Myocyte (in vitro differentiated cells): Measurements from ENCODE around the gene PPP2R5D. TPM values are rescaled to one million over a fixed set of nuclear protein-coding genes. Genes with fewer than 3 reads are reported as not detected.
A peak's percentile ranks its signal among the peaks of the same experiment; 100 is the strongest.
"Not testable (repeated sequence)": the region's sequence is repeated elsewhere in the genome, so short reads cannot be mapped to it uniquely, and the experiment has no call there.

Experiments used
- DNase-seq: peaks from one replicate; pipeline ENCODE4 v3.0.0-alpha.2; 2012; ENCODE audit warnings: low read depth
- polyA plus RNA-seq: library from polyadenylated mRNA; unstranded; fragments of >200 nt; gene quantifications from one replicate; pipeline ENCODE4 v1.2.1, GENCODE V29; 2012; ENCODE audit warnings: missing spikeins
- total RNA-seq: library from RNA; depleted of rRNA; stranded (reverse); fragments of >200 nt; gene quantifications from 2 replicates; pipeline ENCODE4 v1.2.3, GENCODE V29; 2014

The PPP2R5D gene
- 50.5 and 52.1 TPM in 2 replicates for total RNA-seq
- 48.6 TPM for polyA plus RNA-seq

GRCh38 chr6:42984001-42984923 lies at the start of gene PPP2R5D:
PPP2R5D (plus strand) TSS chr6:42984570; CDS start chr6:42984678, 108 bp downstream.
- peak; percentile 100 for DNase-seq

DNA sequence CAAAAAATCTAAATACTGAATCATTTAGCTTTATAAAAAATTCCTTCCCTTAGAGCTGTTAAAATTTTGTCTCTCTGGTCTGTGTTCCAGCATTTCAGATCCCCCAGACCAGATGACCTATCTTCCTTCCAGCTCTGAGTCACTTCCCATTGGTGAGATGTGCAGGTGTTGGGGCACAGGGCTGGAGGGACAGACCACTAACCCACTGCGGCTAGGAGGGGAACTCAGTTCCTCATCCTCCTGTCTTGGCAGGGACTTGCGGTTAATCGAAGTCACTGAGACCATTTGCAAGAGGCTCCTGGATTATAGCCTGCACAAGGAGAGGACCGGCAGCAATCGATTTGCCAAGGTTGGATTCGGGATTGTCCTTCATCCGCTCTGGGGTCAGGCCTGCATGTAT lies 49.0 kb upstream of the PPP2R5D start:
- no peak for DNase-seq

DNA sequence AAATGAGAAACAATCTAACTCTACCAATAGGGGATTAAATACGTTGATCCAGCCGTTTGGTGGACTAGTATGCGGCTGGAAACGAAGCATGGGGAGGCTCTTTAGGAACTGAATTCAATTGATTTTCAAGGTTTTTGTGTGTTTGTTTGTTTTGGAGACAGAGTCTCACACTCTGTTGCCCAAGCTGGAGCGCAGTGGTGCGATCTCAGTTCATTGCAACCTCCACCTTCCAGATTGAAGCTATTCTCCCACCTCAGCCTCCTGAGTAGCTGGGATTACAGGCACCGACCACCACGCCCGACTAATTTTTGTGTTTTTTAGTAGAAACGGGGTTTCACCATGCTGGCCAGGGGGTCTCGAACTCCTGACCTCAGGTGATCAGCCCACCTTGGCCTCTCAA lies 48.0 kb upstream of the PPP2R5D start:
- no peak for DNase-seq

DNA sequence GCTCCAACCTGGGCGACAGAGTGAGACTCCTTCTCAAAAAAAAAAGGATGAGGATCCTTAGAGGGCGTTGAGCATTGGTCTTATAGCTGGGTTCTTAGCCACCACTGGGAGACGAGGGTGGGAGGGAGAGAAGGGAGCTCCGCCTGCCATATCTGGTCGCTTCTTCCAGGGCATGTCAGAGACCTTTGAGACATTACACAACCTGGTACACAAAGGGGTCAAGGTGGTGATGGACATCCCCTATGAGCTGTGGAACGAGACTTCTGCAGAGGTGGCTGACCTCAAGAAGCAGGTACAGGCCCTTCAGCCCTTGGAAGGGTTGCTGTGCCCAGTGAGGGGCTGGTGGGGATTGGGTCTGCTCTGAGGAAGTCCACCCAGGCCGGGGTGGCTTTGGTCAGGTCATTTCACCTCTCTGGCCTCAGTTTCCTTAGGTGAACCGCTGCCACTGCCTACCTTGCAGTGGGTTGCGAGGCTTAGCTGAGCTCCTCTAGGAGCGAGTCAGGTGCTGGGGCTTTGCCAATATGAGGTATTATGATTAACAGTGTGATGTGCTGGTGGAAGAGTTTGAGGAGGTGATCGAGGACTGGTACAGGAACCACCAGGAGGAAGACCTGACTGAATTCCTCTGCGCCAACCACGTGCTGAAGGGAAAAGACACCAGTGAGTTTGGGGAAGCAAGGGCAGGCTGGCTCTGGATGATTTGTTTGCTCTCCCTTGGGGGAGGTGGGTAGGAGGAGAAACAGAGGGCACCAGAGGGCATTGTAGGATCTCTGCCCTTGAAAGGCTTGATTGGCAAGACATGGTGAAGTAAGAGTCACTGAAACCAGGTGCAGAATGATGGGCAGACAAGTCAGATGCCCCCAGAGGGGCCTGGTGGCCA lies 46.6 kb upstream of the PPP2R5D start:
- DNase-seq: no peak

DNA sequence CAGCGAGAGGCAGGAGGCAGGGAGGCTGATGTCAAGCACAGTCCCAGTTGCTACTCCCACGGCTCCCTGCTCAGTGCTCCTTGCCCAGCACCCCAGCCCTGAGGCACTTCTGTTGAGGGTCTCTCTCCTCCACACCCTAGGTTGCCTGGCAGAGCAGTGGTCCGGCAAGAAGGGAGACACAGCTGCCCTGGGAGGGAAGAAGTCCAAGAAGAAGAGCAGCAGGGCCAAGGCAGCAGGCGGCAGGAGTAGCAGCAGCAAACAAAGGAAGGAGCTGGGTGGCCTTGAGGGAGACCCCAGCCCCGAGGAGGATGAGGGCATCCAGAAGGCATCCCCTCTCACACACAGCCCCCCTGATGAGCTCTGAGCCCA lies 46.0 kb upstream of the PPP2R5D start:
- DNase-seq: no peak

GRCh38 chr6:42938987-42939809 lies 45.2 kb upstream of the PPP2R5D start:
- DNase-seq: no peak

GRCh38 chr6:42939810-42940167 lies 44.6 kb upstream of the PPP2R5D start:
- no peak for DNase-seq

- no peak for DNase-seq
Observed at GRCh38 chr6:42940493-42941045, 43.8 kb upstream of the PPP2R5D start.

DNA sequence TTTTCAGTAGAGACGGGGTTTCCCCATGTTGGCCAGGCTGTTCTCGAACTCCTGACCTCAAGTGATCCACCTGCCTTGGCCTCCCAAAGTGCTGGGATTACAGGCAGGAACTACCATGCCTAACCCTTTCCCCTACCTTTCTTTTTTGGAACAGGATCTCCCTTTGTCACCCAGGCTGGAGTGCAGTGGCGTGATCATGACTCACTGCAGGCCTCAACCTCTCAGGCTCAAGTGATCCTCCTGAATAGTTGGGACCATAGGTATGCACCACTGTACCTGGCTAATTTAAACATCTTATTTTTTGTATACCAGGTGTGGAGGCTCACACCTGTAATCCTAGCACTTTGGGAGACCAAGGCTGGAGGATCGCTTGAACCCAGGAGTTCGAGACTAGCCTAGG lies 43.0 kb upstream of the PPP2R5D start:
- DNase-seq: not testable (repeated sequence)

DNA sequence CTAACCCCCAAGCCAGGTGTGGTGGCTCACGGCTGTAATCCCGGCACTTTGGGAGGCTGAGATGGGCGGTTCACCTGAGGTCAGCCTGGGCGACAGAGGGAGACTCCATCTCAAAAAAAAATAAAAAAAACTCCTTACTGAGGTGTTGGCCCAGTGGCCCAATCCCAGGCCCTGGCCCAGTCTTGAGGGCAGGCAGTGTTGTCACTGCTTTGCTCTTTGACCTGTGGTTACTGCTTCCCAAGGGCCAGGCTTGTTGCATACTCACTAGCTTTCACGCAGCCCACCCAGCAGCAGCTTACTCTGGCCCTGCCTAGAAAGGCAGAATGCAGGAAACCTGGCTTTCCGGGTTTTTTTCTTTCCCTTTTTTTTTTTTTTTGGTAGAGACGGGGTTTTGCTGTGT lies 41.9 kb upstream of the PPP2R5D start:
- DNase-seq: no peak

- DNase-seq: no peak
Observed at GRCh38 chr6:42947950-42948349, 36.4 kb upstream of the PPP2R5D start.

DNA sequence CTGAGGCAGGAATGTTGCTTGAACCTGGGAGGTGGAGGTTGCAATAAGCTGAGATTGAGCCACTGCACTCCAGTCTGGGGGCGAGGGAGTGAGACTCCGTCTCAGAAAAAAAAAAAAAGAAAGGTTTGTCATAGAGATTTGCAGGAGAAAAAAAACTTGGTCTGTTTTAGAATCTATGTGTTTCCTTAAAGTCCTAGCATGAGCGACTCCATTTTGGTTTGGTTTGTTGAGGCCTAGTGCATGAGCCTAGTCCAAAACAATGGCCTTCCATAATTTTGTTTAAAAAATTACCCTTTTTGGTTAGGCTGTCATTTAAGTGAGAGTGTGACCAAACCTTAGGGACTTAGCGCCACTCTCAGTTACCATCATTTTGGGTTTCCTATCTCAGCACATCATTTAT lies 32.0 kb upstream of the PPP2R5D start:
- DNase-seq: no peak

DNA sequence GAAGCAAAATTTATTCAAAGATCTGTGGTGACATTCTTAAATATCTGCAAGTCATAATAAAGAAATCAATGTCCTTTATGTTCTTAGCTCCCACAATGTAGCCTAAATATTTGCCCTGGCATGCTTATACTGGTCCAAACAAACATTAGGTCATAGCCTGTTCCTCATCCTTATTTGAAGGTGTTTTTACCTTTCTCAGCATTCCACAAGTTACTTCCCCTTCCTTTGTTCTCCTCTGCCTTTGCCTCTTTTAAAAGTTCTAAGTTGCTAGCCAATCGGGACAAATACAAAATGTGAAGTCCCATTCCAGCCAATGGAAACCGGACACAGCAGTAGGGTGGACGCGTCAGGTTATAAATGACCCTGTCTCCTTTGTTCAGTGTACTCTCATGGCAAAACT lies 30.0 kb upstream of the PPP2R5D start:
- DNase-seq: not testable (repeated sequence)

DNA sequence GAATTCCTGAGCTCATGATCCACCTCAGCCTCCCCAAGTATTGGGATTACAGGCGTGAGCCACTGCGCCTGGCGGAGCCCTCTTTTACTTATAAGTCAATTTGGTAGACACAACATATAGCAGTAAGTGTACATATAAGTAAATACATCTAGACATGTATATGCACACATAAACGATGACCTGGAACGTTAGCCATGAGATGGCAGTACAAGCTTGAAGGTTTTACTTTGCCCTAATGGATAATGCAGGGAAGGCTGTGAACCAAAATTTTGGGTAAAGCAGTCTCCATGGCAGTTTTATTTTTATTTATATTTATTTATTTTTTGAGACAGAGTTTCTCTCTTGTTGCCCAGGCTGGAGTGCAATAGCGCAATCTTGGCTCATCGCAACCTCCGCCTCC lies 26.2 kb upstream of the PPP2R5D start:
- no peak for DNase-seq

GRCh38 chr6:42959917-42960242 lies 24.5 kb upstream of the PPP2R5D start:
- no peak for DNase-seq

- DNase-seq: peak; percentile 13
Observed at GRCh38 chr6:42960243-42961019, 23.9 kb upstream of the PPP2R5D start, which contains the start of gene GNMT. GNMT (plus strand) TSS chr6:42960754; CDS start chr6:42960768, 14 bp downstream.

DNA sequence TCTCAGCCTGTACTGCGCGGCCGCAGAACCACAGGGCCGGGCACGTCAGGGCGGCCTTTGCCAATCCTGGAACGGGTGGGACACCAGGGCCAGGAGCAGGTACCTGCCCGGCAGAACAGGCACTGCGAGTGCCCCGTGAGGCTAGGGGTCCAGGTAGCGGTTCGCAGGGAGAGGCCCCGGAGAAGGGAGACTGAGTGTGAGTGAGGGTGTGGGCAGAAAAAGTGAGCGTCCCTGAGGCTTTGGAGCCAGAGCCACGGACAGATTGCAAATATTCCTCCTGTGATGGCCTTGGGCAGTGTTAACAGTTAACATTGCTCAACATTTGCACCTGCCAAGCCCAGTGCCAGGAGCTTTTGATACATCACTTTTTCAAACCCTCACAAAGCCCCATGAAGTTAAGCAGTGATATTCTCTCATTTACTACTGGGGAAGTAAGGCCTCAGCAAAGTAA lies 23.3 kb upstream of the PPP2R5D start:
- no peak for DNase-seq

DNA sequence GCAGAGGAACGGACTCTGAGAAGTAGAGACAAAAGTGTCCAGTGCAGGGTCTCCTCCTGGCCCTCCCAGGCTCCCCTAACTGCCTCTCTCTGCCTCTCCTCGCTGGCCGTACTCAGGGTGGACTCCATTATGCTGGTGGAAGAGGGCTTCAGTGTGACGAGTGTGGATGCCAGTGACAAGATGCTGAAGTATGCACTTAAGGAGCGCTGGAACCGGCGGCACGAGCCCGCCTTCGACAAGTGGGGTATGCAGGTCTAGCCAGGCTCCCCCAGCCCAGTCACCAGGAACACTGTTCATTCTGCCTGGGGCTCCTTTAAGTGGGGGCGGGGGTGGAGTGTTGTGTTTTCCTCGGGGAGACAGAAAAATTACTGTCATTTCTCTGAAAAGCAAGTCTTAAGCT lies 22.3 kb upstream of the PPP2R5D start:
- DNase-seq: no peak

DNA sequence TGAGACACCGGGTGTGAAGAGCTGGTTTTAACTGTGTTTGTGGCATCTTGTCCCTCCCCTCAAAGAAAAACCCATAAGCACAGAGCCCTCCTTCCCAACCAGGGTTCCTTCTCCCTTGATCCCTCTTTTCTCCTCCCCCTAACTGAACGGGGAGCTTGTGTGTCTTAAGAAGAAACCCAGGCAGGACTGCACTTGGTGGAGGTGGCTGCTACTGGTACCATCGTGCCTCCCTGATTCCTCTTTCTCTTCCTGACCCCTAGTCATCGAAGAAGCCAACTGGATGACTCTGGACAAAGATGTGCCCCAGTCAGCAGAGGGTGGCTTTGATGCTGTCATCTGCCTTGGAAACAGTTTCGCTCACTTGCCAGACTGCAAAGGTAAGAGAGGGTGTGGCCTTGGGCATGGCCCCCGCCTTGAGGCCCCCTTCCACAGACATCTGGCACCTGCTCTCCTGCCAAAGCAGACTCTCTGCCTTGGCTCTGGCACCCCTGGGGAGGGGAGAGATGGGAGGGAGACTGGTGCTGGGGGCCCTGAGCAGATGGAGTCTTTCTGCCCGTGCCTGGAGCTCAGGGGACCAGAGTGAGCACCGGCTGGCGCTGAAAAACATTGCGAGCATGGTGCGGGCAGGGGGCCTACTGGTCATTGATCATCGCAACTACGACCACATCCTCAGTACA lies 21.7 kb upstream of the PPP2R5D start:
- DNase-seq: no peak
